DMS53 (cell line): ENCODE results near the gene HNMT.
"Not testable (repeated sequence)": the region's sequence is repeated elsewhere in the genome, so short reads cannot be mapped to it uniquely, and the experiment has no call there.

Experiments
- DNase-seq: peaks from one replicate; lab custom pipeline; 2025; lab: John Stamatoyannopoulos, UW

The HNMT gene

GRCh38 chr2:137946227-137946626, 18.0 kb upstream of the HNMT start:
- DNase-seq: no peak

- no peak for DNase-seq
These were observed 17.1 kb upstream of the HNMT start for GRCh38 chr2:137947032-137947727.

DNA sequence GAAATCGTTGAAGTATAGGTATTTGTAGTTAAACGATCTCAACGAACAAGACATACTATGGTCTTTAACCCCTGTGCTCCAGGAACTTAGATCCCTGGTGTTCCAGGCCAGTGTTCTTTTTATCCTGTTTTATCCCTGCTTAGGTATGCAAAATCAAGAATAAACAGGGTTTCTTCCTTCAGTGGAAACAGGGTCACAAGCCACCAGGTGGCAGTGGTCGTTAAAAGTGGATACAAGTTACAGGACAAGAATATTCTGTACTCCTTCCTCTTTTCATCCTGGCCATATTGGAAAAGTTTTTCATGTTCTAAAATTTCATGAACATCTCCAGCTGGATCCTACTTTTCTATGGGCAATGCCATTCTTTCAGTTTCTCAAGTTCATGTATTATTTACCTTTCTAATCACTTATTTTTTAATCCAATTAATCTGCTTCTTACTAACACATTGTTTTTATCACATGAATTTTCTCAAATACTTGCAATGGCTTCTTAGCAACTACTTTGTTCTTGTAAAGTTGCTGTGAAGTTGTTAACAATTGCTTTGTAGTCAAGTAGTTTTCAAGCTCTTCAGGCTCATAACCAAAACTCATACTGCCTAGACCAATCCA, 16.4 kb upstream of the HNMT start:
- DNase-seq: peak; percentile 68

DNA sequence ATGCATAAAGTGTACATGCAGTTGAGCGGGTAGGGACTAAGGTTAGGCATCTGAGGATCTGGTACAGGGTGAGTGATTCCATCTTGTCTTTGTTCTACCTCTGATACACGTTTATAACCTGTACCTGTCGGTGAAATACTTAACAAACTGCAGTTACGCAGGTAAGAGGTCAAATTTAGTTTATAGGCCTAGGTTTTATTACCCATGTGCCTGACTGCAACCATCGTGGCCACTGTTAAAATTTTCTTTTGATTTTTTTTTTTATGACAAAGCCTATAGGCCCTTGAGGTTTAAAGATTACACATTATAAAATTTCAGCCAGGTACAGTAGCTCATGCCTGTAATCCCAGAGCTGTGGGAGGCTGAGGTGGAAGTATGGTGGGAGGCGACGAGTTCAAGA, 15.4 kb upstream of the HNMT start:
- no peak for DNase-seq

DNA sequence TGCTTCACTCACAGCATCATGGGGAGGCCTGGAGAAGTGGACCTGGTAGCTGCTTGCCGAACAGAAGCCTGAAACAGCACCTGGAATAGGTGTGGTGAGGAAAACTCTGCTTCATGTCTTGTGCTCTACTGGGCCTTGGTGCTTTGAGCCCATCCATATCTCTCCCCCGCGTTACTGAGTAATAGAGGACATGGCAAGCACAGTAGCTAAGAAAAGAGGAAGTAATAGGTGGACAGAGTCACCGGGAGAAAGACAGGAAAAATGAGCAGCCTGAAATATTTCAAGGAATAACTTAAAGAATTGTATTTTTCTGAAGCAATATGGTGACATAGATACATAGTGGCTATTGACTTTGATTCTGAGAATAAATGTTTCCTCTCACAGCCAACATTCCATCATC, 14.0 kb upstream of the HNMT start:
- no peak for DNase-seq

GRCh38 chr2:137951586-137951985, 12.7 kb upstream of the HNMT start:
- DNase-seq: no peak

GRCh38 chr2:137952586-137953129, 11.6 kb upstream of the HNMT start:
- DNase-seq: no peak

DNA sequence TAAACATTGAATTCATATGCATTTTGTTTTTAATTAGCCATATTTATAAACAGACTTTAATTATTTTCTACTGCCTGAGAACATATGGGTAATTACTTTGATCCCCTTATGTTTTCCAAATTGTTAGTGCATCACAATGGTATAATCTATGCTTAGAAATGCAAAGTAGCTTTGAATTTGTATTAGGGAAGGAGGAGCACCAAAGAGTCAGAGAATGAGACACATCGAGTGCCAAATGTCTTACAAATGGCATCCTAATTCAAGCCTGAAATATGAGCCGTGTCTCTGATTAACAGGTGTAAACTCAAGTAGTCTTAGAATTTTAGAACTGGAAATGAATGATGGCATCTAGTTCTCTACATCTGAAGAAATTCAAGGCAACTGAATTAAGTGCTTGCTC, 8.7 kb upstream of the HNMT start:
- DNase-seq: no peak

- DNase-seq: no peak
These were observed 7.2 kb upstream of the HNMT start for GRCh38 chr2:137957033-137957432.

- no peak for DNase-seq
These were observed 5.1 kb upstream of the HNMT start for GRCh38 chr2:137959166-137959565.

- DNase-seq: no peak
These were observed 4.0 kb upstream of the HNMT start for GRCh38 chr2:137960223-137960622.

- no peak for DNase-seq
These were observed 2.7 kb upstream of the HNMT start for GRCh38 chr2:137961602-137962001.

GRCh38 chr2:137963535-137964065, 673 bp upstream of the HNMT start:
- peak; percentile 5 for DNase-seq

DNA sequence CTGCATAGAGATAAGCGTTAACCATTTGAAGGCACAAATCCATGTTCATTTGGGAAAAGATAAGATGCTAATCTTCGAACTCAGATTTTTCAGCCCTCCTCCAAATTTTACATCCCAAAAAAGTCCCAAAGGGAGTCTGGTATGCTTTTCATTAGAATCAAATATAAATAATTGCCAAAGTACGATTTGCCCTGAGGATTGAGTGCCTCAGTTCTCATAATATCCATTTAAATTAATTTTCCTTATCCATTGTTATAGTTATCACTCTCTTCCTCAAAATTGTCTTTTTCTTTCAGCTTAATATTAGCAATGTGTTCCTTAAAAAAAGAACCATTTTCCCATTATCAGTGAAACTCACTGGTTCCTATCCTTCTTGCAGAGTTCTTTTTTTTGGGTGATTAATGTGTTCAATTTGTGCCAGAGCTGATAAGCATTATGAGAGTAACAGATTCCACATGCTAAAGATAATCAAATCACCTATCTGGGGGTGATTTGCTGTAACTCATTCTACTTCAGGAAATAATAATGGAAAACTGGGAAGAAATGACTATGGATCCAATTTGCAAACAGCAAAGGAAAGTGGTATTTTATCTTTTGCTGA, 686 bp downstream of the HNMT start:
- DNase-seq: no peak

DNA sequence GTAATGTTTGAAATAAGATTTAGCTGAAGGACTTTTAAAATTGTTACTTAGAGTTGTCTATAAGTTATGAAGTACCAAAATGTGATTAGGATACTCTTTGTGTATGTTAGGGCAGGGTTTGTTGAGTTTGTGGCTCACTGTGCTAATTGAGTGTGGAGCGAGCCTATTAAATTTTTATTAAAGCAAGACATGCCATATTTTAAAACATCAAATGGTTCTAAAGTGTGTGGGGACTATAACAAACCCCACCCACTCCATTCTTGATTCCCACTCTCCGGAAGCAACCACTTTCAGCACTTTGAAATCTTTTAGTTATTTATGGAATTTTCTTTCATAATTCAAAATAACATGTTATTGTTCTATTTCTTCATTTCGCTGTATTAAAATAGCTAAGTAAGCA, 1.8 kb downstream of the HNMT start:
- no peak for DNase-seq

DNA sequence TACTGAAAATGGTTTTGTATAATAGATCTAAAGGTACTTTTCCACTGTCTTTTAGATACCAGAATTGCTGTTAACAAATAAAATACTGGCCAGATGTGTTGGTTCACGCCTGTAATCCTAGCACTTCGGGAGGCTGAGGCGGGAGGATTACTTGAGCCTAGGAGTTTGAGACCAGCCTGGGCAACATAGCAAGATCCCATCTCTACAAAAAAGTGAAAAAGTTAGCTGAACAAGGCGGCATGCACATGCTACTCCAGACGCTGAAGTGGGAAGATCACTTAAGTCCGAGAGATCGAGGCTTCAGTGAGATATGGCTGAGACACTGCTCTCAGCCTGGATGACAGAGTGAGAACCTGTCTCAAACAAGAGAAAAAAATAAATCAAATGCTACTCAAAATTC, 2.8 kb downstream of the HNMT start:
- no peak for DNase-seq

GRCh38 chr2:137968477-137969417, 4.5 kb downstream of the HNMT start:
- DNase-seq: no peak

DNA sequence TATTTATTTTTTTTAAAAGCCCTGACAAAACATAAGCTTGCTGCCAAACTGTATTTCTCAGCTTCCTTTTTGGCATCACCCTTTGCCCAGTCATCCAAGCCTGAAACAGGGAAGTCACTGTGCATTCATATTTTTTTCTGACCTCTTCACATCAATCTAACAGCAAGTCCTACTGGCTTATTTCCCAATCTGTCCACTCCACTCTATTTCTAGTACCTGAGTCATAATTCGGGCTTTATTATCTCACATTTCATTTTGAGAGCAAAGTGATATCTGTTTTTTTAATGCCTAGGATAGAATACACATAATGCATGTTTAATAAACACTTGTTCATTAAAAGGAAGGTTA, 5.1 kb downstream of the HNMT start:
- peak; percentile 77 for DNase-seq

DNA sequence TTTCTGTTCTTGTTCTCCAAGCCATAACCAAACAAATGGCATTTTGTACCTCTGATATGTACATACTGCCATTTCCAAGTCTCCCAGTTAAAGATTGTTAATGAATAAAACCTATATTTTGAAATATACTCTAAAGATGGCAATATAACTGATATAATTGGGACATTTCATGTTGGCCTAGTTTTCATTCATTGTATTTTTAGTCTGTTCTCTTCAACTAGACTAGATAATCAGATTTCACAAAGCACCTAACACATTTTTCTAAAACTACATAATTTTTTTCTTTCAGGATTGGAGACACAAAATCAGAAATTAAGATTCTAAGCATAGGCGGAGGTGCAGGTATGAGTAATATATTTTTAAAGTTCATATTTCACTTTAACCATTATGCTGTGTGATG, 5.6 kb downstream of the HNMT start:
- no peak for DNase-seq

DNA sequence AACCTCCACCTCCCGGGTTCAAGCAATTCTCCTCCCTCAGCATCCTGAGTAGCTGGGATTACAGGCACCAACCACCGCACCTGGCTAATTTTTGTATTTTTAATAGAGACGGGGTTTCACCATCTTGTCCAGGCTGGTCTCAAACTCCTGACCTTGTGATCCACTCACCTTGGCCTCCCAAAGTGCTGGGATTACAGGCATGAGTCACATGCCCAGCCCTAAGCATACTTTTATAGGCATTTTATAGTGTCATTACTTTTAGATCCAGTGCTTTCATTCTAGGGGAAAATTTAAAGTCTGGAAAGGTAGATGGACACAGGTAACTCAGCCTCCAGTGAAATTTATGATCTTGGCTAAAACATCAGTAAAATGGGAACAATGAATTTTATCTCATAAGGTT, 7.0 kb downstream of the HNMT start:
- not testable (repeated sequence) for DNase-seq

DNA sequence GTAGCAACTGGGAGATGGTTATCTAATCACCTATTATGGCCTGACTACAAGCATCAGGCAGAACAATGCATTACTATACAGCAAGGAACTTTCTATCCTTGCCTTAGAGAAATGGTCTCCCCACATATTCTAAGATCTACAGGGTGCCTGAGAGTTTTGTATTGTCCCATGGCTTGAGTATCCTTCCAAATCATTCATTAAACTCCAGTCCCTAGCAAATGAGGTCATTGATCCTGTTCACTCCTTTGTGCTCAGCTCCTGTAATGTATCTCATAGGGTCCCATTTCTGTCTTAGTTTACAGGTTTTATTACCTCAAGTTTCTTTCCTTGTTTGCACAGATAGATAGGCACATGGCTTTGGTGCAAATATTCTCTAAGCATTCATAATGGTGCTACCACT, 9.0 kb downstream of the HNMT start:
- peak; percentile 1 for DNase-seq
